ENCODE results near the gene ZBTB20. TPM values are rescaled to one million over a fixed set of nuclear protein-coding genes. Genes with fewer than 3 reads are reported as not detected.

The ZBTB20 gene
- total and polyA plus RNA-seq, 10 donors, result 0.32 to 89.7 (median 71.8) TPM

- Histone ChIP-seq H3K36me3 (peaks cover 0 to 17% (median 0%) of the 10 kb centered on the region in 6 donors), H3K4me3 (no peak overlapping the region), H3K4me1 (peaks cover 0 to 5% (median 2%) of the 10 kb centered on the region in 6 donors), H3K27ac (peak overlapping the region in 1 of 8 donors; percentile 6), H3K9me3 (peaks cover 0 to 10% (median 0%) of the 10 kb centered on the region in 8 donors), H3K27me3 (replicated peaks in 1 of 7) (no peaks in the 10 kb centered on the region)
- intact Hi-C loops (cut with DNase I; ENCODE audit: low total_unique reads), result no loop called here
- DNase-seq, result no peak
- TF ChIP-seq POLR2AphosphoS5 (IDR thresholded peaks at IDR 0.05) (no peak), CTCF (IDR thresholded peaks at IDR 0.05 in 8 of 11, conservative IDR thresholded peaks at IDR 0.05 in 3 of 11) (no peak), POLR2A (IDR thresholded peaks at IDR 0.05) (no peak)
Observed at GRCh38 chr3:114939920-114940319, 207.2 kb downstream of the ZBTB20 start.

GRCh38 chr3:114933407-114933806 is 213.7 kb downstream of the ZBTB20 start:
- no peak for DNase-seq
- Histone ChIP-seq H3K27ac (no peak overlapping the region), H3K36me3 (peaks cover 0 to 19% (median 3%) of the 10 kb centered on the region in 6 donors), H3K4me1 (no peaks in the 10 kb centered on the region), H3K9me3 (peaks cover 0 to 7% (median 0%) of the 10 kb centered on the region in 8 donors), H3K4me3 (no peak overlapping the region), H3K27me3 (replicated peaks in 1 of 7) (no peaks in the 10 kb centered on the region)
- no peak for TF ChIP-seq POLR2A (IDR thresholded peaks at IDR 0.05)
- no peak for TF ChIP-seq CTCF (IDR thresholded peaks at IDR 0.05 in 8 of 11, conservative IDR thresholded peaks at IDR 0.05 in 3 of 11)
- TF ChIP-seq POLR2AphosphoS5 (IDR thresholded peaks at IDR 0.05), result no peak
- 76 to 95% (median 88%) methylated on average over 1 of the region's 1 CpG for WGBS, 5 donors
- intact Hi-C loops (cut with DNase I; ENCODE audit: low total_unique reads), result no loop called here

- WGBS, 5 donors, result 95 to 98% (median 96%) methylated on average over 21 of the region's 21 CpGs
- no peak overlapping the region for H3K4me3 ChIP-seq
- no peak for DNase-seq
- no peaks in the 10 kb centered on the region for H3K27me3 ChIP-seq (replicated peaks in 1 of 7)
- intact Hi-C loops (cut with DNase I; ENCODE audit: low total_unique reads), result no loop called here
- peaks cover 0 to 10% (median 3%) of the 10 kb centered on the region in 6 donors for H3K36me3 ChIP-seq
- H3K9me3 ChIP-seq, result no peaks in the 10 kb centered on the region
- no peaks in the 10 kb centered on the region for H3K4me1 ChIP-seq
- H3K27ac ChIP-seq, result no peak overlapping the region
- no peak for TF ChIP-seq POLR2A (IDR thresholded peaks at IDR 0.05)
- peak in 1 of 3 donors; percentile 18 for TF ChIP-seq POLR2AphosphoS5 (IDR thresholded peaks at IDR 0.05)
Observed at GRCh38 chr3:114929971-114930732, 216.9 kb downstream of the ZBTB20 start.

GRCh38 chr3:114928989-114929640 is 218.0 kb downstream of the ZBTB20 start:
- 85 to 94% (median 91%) methylated on average over 2 of the region's 2 CpGs for WGBS, 5 donors
- Histone ChIP-seq H3K36me3 (peaks cover 0 to 10% (median 3%) of the 10 kb centered on the region in 6 donors), H3K9me3 (no peaks in the 10 kb centered on the region), H3K27me3 (replicated peaks in 1 of 7) (no peaks in the 10 kb centered on the region), H3K27ac (no peak overlapping the region), H3K4me3 (no peak overlapping the region), H3K4me1 (no peaks in the 10 kb centered on the region)
- TF ChIP-seq POLR2A (IDR thresholded peaks at IDR 0.05) (no peak), CTCF (IDR thresholded peaks at IDR 0.05 in 8 of 11, conservative IDR thresholded peaks at IDR 0.05 in 3 of 11) (no peak), POLR2AphosphoS5 (IDR thresholded peaks at IDR 0.05) (no peak)
- DNase-seq, result no peak
- intact Hi-C loops (cut with DNase I; ENCODE audit: low total_unique reads), result no loop called here

Measured in spleen (tissue), 11 donors.